GM19372 (cell line): ENCODE data around the gene LOXL3.
"Not testable (repeated sequence)": the region's sequence is repeated elsewhere in the genome, so short reads cannot be mapped to it uniquely, and the experiment has no call there.

Experiments used
- ATAC-seq: cut with Tn5 transposase; IDR thresholded peaks from one replicate; pipeline ENCODE4 v1.9.1; 2021; ENCODE audit warnings: mild to moderate bottlenecking, low read depth, moderate library complexity; ENCODE audit not compliant: unreplicated experiment

The LOXL3 gene

DNA sequence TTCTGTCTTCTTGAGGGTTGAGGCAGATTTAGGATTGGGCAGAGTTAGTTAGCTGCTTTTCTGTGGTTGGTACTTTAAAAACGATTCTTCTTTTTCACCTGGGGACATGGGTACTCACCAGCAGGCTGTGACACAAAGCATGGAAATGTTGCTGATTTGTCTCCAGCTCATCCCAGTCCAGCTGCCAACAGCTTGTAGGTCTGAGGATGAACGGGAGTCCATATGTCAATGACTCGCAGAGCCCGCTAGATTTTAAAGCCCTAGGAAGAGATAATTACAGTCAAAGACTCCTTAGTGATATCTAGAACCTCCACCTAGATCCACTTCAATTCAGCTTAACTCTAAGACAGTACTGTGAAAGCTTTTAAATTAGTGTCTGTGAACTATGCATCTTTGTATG, 21.6 kb upstream of the LOXL3 start:
- no peak for ATAC-seq

DNA sequence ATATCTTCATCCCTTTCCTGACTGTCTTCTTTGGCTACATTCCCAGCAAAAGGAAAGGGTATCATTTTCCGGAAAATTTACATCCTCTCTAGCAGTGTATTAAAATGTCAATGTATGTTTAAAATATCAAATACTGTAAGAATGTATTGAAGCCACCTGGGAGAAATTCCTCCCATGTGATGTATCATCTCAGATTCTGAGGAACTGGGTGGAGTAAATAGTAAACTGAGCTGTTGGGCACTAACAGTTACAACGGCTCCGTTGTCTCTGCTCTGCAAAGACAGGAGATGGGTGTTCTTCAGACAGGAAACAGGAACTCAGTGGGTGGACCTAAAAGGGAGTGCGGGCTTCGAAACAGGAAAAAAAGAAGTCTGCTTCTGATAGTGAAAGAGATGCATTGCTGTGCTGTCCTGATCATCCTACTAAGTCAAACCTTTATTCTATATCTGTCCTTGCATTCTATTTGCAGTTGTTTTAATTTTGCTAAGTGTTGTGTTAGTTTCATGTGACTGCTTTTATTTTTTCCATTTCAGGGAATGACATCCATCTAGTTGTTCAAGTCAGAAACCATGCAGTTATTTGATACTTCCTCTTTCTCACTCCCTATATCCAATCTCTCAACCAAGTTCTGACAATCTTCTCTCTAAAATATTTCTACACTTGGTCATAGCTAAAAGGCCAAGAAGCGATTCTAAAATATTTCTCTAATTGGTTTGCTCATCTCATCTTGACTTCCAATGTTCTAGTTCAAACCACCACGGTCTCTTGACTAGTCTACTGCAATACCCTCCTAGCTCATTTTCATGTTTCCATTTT, 20.2 kb upstream of the LOXL3 start:
- ATAC-seq, result peak; percentile 61

DNA sequence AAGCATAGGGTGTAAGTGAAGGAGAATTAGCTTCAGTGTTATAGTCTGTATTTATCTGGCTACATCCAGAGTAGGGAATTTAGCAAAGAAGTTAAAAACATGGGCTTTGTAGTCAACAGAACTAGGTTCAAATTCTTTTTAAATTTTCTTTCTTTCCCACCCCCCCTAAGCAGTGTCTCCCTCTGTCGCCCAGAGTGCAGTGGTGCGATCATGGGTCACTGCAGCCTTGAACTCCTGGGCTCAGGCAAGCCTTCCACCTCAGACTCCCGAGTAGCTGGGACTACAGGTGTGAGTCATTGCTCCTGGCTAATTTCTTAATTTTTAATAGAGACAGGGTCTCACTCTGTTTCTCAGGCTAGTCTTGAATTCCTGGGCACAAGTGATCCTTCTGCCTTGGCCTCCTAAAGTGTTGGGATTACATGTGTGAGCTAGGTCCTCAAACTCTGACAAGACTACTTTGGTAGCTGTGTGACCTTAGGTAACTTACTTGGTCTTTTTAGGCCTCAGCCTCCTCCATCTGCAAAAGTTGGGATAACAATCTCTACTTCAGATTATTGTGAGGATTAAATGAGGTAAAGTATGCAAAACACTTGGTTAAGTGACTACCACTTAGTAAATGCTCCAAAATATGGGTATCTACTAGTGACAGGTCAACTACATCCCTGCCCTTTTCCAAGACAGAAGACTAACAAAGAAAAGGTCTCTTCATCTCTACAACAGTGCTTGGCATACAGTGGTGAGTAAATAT, 18.6 kb upstream of the LOXL3 start:
- ATAC-seq, result no peak

DNA sequence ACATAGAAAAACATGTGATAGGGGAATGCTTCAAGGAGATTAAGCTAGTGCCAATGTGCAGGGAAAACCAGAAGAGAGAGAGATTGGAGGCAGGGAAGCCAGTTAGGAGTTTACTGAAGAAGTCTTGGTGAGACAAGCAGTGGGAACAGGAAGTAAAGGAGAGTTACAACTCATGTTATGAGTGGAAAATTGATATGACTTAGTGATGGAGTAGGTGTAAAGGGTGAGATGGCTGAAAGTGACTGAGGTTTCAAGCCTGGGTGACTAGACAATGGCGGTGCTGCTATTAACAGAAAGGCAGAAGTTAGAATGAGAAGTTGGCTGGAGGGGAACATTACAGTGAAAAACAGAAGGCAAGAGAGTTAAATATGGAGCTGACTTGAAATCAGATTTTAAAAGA, 17.3 kb upstream of the LOXL3 start:
- peak; percentile 59 for ATAC-seq

DNA sequence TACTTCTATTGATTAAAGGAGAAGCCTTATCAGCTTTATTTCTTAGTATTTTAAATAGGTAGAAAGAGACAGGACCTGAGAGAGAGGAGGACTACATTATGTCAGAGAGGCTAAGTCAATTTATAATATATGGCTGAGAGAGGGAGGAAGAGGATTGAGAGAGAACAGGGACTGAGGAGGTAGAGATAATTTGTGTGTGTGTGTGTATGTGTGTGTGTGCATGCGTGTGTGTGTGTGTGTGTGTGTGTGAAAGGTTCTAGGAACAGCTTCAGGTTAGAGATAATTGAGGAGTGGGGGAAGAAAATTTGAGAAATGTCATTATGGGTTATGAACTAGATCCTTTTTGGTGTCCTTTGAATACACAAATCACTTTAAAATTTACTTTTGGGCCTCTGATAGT, 15.9 kb upstream of the LOXL3 start:
- no peak for ATAC-seq

DNA sequence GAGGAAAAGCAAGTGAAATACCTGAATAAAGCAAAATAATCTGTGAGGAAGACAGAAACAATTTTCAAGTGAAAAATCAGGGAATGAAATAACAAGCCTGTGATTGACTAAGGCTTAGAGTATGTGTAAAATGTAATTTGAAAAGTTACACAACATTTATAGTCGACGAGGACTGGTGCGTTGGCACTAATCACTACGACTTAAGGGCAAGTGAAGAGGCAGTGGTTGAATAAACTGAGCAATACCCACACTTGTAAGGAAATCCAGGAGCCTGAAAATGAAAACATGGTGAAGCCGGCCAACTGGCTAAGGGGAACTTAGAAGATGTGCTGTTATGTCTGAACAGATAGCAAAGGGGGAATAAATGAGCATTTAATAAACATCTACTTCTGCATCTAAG, 14.1 kb upstream of the LOXL3 start:
- no peak for ATAC-seq

DNA sequence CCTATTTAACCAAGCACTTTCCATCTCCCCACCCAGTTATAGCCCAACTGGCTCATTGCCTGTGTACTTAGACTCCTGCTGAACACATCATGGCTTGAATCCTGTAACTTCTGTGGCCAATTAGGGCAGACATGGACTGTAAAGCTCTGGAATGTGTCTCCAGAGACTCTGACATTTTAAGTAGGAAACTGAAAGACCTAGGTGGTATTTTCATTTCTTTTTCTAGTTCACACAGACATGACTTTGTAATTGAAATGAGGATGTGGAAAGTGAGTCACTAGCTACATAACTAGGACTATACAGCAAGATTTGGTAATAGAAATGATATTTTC, 13.0 kb upstream of the LOXL3 start:
- no peak for ATAC-seq

DNA sequence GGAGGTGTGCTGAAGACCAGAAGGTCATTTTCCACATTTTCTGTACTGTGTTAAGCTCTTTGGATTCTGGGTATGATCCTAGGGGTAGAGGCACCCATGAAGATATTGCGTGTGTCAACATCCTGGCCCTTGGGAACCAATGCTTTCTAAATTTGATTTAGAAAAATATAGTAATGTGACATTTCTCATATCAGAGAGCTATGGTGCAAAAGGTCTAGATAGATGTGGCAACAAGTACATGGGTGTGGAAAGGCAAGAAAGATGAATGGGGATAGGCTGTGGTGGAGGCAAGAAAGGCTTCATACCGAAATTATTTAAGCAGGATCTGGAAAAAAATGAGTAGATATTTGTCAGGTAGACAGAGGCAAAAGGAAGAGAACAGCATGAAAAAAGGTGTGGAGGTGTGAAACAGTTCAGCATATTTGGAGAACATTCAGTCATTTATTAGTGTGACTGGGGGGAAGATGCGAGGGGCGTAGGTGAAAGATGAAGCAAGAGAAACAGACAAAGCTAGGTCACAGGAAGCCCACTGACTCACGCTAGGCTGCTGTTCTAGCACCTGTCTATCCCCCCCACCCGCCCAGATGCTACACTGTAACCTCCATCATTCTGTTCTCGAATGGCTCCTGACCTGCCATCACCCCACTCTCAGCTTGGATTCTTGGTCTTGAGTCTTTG, 12.5 kb upstream of the LOXL3 start:
- no peak for ATAC-seq

DNA sequence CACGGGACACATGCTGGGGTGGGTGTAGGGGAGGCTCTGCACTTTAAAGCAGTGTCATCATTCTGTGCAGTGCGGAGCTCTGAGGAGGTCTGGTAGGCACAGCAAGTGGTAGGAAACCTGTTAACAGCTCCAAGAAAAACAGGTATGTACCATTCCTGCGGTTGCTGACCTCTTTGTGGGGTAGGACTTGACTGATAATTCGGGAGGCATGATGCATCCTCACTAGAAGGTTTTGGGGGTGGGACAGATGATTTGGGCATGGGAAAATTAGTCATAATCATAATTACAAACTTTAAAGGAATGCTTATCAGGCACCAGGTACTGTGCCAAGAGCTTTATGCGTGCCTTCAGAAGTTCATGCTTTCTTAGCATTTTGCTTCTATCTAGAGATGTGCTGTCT, 10.5 kb upstream of the LOXL3 start:
- ATAC-seq, result no peak

DNA sequence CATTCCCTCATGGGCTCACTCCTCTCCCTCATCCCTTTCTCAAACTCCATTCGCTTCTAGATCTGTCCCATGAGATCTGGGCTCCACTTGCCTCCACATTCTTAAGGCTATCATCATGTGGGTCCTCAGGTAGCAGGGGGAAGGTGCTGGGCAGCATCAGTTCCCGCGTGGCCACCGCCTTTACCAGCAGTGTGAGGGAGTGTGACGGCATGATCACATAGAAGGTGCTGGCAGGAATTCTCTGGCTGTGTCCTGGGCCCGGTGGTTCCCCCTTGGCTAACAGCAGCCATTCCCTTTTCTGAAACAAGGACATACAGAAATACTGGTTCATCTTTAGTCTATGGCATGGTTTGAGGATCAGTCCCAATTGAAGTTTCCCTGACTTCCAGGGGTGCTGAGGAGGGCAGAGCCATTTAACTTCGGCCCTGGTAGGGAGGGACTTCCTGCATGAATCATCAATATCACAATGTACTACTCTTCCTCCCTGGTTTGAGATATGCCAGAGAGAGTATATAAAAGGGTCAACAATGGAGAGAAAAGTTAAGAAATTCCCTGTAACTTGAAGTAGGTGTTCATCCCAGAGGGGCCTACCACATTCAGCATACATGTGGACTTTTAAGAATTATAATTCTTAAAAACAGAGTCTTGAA, 8.5 kb upstream of the LOXL3 start:
- no peak for ATAC-seq

DNA sequence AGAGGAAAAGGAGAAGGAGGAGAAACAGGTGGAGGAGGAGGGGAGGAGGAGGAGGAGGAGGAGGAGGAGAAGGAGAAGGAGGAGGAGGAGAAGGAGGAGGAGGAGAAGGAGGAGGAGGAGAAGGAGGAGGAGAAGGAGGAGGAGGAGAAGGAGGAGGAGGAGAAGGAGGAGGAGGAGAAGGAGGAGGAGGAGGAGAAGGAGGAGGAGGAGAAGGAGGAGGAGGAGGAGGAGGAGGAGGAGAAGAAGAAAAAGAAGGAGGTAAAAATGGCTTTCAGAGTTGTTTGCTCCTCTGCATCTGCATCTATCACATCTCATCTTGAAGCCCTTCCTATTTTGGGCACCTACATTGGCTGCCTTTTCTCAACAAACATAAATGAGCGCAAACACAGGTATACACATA, 7.3 kb upstream of the LOXL3 start:
- ATAC-seq, result not testable (repeated sequence)

DNA sequence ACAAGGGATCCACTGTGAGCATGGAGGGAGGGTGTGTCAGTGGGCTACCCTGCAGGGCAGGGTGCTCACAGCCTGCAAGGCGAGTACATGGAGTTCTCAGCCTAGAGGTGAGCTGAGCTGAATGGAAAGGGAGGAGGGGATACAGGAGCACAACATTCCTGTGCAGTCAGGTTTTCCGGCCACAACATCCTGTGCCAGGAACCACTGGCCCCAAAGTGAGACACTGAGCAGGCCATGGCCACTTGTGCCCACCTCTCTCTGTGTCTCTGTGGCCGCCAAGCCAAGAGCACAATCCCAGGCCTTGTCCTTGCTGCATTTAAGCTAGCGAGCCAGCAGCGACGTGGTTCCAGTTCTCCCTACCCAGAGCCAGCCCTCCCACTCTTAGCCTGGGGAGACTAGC, 6.8 kb upstream of the LOXL3 start:
- no peak for ATAC-seq

DNA sequence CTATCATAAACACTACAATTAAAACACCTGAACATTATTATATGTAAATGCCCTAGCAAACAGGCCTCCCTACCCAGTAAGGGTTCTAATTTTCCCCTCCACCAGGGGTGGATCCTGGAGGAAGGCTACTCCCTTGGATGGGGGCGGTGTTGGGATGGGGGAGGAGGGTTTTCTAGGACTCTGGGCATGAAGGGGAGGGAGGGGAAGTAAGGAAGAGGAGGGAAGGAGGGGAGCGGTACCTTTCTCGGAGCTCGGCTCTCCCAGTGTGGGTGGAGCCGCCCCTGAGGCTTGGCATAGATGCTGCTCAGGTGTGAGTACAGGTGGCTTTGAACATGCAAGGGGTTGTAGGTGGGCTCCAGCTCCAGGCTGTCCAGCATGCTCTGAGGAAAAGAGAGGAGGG, 6.2 kb upstream of the LOXL3 start:
- ATAC-seq, result no peak

DNA sequence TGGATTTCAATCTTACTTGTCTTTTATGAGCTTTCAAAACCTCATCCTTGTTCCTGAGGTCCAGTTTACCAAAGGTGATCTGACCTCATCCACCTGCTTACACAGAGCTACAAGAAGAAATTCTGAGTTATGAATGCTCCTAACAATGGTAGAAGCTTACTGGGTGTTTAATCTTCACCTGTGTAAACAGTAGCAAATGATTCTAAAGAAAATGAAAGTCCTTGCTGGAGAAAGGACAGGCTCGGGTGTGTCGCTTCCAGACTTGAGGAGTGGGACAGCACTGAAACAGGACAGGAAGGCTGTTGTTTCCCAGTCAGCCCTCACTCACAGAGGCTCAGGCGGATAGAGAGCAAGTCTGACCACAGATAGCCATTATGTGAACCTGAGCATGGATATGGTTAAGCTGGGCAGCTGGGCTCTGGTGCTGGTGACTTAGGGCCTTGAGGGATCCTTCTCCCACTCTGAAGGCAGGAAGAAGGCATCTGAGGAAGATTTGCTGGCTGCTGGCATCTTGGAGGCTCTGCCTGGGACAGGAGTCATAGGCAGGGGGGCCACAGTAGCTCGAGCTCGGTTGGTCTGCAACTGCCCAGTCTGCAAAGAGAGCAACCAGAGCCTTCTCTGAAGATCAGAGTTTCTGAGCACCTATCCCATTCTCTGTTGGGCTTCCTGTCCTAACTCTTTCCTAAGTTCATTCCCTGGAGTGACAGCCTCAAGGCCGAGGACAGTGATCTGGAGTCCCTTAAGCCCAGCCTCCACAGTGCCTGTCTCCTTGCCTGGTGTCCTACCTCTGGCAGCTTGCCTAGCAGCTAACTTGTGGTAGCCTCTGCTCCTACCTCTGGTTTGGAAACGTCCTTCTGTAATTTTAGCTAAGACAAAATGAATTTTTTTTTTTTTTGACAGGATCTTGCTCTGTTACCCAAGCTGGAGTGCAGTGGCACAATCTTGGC, 4.8 kb upstream of the LOXL3 start:
- no peak for ATAC-seq

DNA sequence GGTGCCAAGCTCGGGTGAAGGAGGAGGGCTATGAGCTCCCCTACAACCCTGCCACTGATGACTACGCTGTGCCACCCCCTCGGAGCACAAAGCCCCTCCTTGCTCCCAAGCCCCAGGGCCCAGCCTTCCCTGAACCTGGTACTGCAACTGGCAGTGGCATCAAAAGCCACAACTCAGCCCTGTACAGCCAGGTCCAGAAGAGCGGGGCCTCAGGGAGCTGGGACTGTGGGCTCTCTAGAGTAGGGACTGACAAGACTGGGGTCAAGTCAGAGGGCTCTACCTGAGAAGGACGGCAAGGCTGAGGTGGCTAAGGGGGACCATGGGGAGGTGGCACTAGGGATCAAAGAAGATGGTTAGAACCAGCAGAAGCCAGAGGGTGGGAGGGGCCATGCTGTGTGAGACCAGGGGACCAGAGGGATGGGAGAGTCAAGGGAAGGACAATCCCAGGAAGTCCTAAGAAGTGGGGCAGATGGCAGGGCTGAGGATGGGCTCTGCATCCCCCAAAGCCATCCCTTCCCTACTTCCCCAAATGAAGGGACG, 3.2 kb upstream of the LOXL3 start:
- ATAC-seq, result no peak

DNA sequence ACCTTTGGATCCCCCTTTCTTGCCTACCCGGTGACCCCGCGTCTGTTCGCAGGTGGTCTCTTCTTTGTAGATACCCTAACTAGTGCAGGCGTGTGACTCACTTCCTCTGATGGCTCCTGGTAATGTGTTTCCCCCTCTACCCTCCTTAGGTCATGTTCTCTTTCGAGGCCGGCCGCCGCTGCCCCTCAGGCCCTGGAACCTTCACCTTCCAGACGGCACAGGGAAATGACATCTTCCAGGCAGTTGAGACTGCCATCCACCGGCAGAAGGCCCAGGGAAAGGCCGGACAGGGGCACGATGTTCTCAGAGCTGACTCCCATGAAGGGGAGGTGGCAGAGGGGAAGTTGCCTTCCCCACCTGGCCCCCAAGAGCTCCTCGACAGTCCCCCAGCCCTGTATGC, 2.4 kb upstream of the LOXL3 start:
- no peak for ATAC-seq

DNA sequence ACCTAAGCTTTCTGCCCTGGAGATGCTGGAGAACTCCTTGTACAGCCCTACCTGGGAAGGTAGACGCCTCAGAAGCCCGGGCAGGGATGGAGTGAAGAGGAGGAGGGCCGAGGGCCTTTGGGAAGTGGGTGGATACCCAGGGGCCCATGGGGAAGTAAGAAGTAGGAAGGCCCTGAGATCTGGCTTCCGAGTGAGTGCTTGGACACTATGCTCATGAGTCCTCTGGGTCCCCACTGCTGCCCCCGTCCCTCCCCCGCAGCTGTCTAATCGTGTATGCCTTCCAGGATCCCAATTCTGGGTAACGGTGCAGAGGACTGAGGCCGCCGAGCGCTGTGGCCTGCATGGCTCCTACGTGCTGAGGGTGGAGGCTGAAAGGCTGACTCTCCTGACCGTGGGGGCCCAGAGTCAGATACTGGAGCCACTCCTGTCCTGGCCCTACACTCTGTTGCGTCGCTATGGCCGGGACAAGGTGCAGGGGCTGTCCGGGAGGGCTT, 1.9 kb upstream of the LOXL3 start:
- no peak for ATAC-seq

DNA sequence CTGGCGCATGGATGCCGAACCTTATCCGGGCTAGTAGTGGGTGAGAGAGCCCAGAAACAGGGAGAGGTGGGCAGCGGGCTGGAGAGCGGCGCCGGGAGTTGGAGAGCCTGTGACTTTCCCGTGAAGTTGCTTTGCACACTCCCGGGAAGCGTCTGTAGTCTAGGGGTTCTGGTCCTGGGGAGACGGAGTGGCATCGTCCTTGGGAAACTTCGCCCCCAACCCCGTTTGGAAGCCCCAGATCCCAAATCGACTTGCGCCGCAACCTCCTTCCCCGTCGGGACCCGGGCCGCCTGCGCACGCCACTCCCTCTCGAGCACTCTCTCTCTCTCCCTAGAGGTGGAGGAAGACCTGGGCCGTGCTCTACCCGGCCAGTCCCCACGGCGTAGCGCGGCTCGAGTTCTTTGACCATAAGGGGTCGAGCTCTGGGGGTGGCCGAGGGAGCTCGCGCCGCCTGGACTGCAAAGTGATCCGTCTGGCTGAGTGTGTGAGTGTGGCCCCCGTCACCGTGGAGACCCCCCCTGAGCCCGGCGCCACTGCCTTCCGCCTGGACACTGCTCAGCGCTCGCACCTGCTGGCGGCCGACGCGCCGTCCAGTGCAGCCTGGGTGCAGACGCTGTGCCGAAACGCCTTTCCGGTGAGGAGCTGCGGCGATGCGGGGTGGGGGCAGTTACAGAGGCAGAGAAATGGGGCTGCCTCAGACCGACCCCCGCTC, 1.2 kb upstream of the LOXL3 start:
- ATAC-seq, result peak; percentile 61
